Fibroblast of lung (primary cell): ENCODE measurements around the gene FKBP2.

Experiments used
- EZH2 ChIP-seq: IDR thresholded peaks from 2 replicates; pipeline ENCODE4 v1.5.1; 2012; ENCODE audit warnings: low read length, control low read depth, mild to moderate bottlenecking; ENCODE audit errors: missing control alignments
- TF ChIP-seq, protein P1 (sequence below), 2 donors: IDR thresholded peaks in 1 of 2; conservative IDR thresholded peaks in 1 of 2; 1 replicate in 1 of 2; 2 replicates in 1 of 2; pipeline ENCODE4 v1.5.1; 2011 to 2012; ENCODE audit warnings: low read length in 2 of 2, control low read depth in 1 of 2, inconsistent platforms in 1 of 2, low read depth in 1 of 2, mild to moderate bottlenecking in 1 of 2

DNA sequence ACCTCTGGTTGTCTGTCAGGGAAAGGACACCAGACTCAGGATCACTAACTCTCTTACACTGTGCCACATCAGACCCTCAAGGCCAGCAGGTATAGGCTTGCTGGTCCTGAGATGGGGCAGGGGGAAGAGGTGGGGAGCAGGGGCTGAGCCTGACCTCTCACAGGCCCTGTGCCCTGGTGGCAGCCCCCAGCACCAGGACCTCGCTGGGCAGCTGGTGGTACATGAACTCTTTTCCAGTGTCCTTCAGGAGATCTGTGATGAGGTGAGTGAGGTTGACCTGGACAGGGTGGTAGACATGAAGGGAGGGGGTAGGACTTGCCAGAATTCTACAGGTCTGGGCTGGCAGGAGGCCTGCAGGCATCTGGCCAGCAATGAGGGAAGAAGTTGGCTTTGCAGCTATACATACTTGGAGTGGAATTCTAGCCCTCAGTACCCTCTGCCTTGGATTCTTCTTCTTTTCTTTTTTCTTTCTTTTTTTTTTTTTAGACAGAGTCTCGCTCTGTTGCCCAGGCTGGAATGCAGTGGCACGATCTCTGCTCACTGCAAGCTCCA is 13.4 kb upstream of the FKBP2 start:
- TF ChIP-seq, protein P1, sequence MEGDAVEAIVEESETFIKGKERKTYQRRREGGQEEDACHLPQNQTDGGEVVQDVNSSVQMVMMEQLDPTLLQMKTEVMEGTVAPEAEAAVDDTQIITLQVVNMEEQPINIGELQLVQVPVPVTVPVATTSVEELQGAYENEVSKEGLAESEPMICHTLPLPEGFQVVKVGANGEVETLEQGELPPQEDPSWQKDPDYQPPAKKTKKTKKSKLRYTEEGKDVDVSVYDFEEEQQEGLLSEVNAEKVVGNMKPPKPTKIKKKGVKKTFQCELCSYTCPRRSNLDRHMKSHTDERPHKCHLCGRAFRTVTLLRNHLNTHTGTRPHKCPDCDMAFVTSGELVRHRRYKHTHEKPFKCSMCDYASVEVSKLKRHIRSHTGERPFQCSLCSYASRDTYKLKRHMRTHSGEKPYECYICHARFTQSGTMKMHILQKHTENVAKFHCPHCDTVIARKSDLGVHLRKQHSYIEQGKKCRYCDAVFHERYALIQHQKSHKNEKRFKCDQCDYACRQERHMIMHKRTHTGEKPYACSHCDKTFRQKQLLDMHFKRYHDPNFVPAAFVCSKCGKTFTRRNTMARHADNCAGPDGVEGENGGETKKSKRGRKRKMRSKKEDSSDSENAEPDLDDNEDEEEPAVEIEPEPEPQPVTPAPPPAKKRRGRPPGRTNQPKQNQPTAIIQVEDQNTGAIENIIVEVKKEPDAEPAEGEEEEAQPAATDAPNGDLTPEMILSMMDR (conservative IDR thresholded peaks at IDR 0.05 in 1 of 2, IDR thresholded peaks at IDR 0.05 in 1 of 2; ENCODE audit: low read depth in 1 of 2, low read length in 2 of 2) = no peak
- no peak for TF ChIP-seq EZH2
